Keratinocyte (primary cell): ENCODE measurements around the gene ROBO3. TPM values are rescaled to one million over a fixed set of nuclear protein-coding genes. Genes with fewer than 3 reads are reported as not detected.

Experiments
- DNase-seq: peaks from one replicate; pipeline ENCODE4 v3.0.0-alpha.2; 2011; ENCODE audit warnings: low read depth, missing footprints, low spot score
- FAIRE-seq: peaks from 2 replicates; lab custom pipeline; 2011; peaks lifted over from hg19 to GRCh38; lab: Jason Lieb, UNC
- H2AFZ ChIP-seq: 2 replicates; pipeline ENCODE4 v1.6.0; 2012; ENCODE audit warnings: low read length, control low read depth, inconsistent platforms; ENCODE audit not compliant: control insufficient read depth
- H3K27ac ChIP-seq: 2 replicates; pipeline ENCODE4 v1.5.1; 2011; ENCODE audit warnings: low read length; ENCODE audit not compliant: control insufficient read depth, insufficient read depth
- H3K27me3 ChIP-seq: 3 replicates; pipeline ENCODE4 v1.6.0; 2011; ENCODE audit warnings: low read length; ENCODE audit not compliant: control insufficient read depth, insufficient read depth; ENCODE audit errors: extremely low read depth
- H3K36me3 ChIP-seq, 2 experiments: 2 replicates in 1 of 2; 3 replicates in 1 of 2; pipeline ENCODE4 v1.5.1; 2011; ENCODE audit warnings: low read length in 2 of 2, mild to moderate bottlenecking in 1 of 2; ENCODE audit not compliant: control insufficient read depth in 2 of 2, insufficient read depth in 2 of 2; ENCODE audit errors: extremely low read depth in 1 of 2
- H3K4me1 ChIP-seq: 3 replicates; pipeline ENCODE4 v1.5.1; 2011; ENCODE audit warnings: low read length; ENCODE audit not compliant: control insufficient read depth, insufficient read depth; ENCODE audit errors: extremely low read depth
- H3K4me2 ChIP-seq: 3 replicates; pipeline ENCODE4 v1.6.0; 2011; ENCODE audit warnings: low read depth, low read length; ENCODE audit not compliant: control insufficient read depth, insufficient read depth; ENCODE audit errors: extremely low read depth
- H3K4me3 ChIP-seq, 3 experiments: fragments of 200-600 bp in 1 of 3; sonication (generic) in 1 of 3; 2 replicates in 2 of 3; 3 replicates in 1 of 3; pipeline ENCODE4 v1.5.1; 2011 to 2016; ENCODE audit warnings: low read length in 3 of 3, mild to moderate bottlenecking in 3 of 3, control low read depth in 2 of 3, inconsistent platforms in 1 of 3, low read depth in 1 of 3, mixed read lengths in 1 of 3, mixed run types in 1 of 3, moderate library complexity in 1 of 3; ENCODE audit not compliant: control insufficient read depth in 2 of 3, insufficient read depth in 2 of 3; ENCODE audit errors: extremely low read depth in 1 of 3
- H3K79me2 ChIP-seq: 2 replicates; pipeline ENCODE4 v1.6.0; 2012; ENCODE audit warnings: low read length; ENCODE audit not compliant: control insufficient read depth, insufficient read depth
- H3K9ac ChIP-seq: 3 replicates; pipeline ENCODE4 v1.6.0; 2011; ENCODE audit warnings: low read length; ENCODE audit not compliant: control insufficient read depth, insufficient read depth; ENCODE audit errors: extremely low read depth
- H3K9me1 ChIP-seq: 3 replicates; pipeline ENCODE4 v1.6.0; 2011; ENCODE audit warnings: low read length; ENCODE audit not compliant: control insufficient read depth, insufficient read depth; ENCODE audit errors: extremely low read depth
- H3K9me3 ChIP-seq: 2 replicates; pipeline ENCODE4 v1.5.1; 2012; ENCODE audit warnings: low read depth, low read length; ENCODE audit not compliant: control insufficient read depth
- H4K20me1 ChIP-seq: 3 replicates; pipeline ENCODE4 v1.6.0; 2011; ENCODE audit warnings: low read length; ENCODE audit not compliant: control insufficient read depth, insufficient read depth; ENCODE audit errors: extremely low read depth
- EZH2 ChIP-seq: IDR thresholded peaks from one replicate; pipeline ENCODE4 v1.6.1; 2012; ENCODE audit warnings: inconsistent platforms, mild to moderate bottlenecking, low read length, moderate library complexity
- dilution Hi-C: fragments of 300-500 bp; cut with MboI; formaldehyde crosslinking; loops from one replicate; pipeline ENCODE4 v1.7.0; 2020; ENCODE audit warnings: low sequenced_read_pairs; ENCODE audit not compliant: extremely low pct_ligation_motif_present
- polyA plus RNA-seq, 5 experiments: library from polyadenylated mRNA; depleted of rRNA in 3 of 5; stranded (reverse) in 3 of 5; stranded (forward) in 1 of 5; unstranded in 1 of 5; fragments of >200 nt; gene quantifications; 1 replicate in 1 of 5; 2 replicates in 3 of 5; 3 replicates in 1 of 5; pipeline versions ENCODE4 v1.2.1 to v1.2.3, GENCODE V29; 2011 to 2012; ENCODE audit warnings: missing spikeins in 2 of 5, low read depth in 1 of 5, low replicate concordance in 1 of 5
- TF ChIP-seq, protein P1 (sequence below), 3 experiments: IDR thresholded peaks in 1 of 3; conservative IDR thresholded peaks in 1 of 3; optimal IDR thresholded peaks in 1 of 3; 2 replicates in 2 of 3; 3 replicates in 1 of 3; pipeline versions ENCODE3 to v1.5.1; 2011; ENCODE audit warnings: low read length in 3 of 3, mild to moderate bottlenecking in 3 of 3, moderate library complexity in 2 of 3, control low read depth in 1 of 3, inconsistent platforms in 1 of 3; ENCODE audit not compliant: insufficient read depth in 2 of 3; ENCODE audit errors: extremely low read depth in 1 of 3

The ROBO3 gene
- polyA plus RNA-seq, 1 donor (not counting 4 experiments of a cell fraction or from before 2014, with no cell fraction given): 13.6 TPM

DNA sequence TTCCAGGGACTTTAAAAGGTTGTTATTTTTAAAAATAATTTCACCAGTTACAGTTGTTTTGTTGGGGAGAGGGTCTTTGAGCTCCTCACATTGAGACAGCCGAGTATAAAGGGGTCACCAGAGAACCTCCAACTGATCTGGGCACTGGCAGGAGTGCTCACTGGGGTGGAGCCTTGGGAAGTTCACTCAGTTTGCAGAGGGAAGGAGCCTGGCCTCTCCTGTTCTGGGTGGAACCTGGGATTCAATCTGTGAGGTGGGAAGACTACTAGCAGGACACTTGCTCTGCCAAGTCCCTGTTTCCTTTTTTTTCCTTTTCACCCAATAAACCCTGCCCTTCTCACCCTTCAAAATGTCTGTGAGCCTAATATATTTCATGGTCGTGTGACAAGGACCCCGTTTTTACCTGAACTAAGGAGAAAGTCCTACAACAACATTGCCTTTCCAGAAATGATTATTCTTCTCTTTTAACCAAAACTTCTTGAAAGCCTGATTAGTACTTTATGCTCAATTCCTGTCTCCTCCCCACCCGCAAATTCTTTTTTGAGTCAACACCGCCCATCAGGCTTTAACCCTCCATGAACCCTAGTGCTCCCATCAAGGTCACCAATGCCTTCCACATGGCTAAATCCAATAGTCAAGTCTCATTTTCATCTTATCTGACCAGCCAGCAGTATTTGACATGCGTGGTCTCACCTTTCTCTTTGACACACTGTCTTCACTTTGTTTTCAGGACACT, 43.1 kb upstream of the ROBO3 start:
- Histone ChIP-seq H3K9ac (no peak overlapping the region), H3K4me3 (no peak overlapping the region), H3K27ac (no peak overlapping the region), H2AFZ (no peak overlapping the region), H3K79me2 (no peaks in the 10 kb centered on the region), H3K27me3 (peaks cover 57% of the 10 kb centered on the region), H3K4me2 (no peak overlapping the region), H3K4me1 (no peaks in the 10 kb centered on the region), H4K20me1 (no peaks in the 10 kb centered on the region), H3K9me1 (no peaks in the 10 kb centered on the region), H3K36me3 (no peaks in the 10 kb centered on the region), H3K9me3 (no peaks in the 10 kb centered on the region)
- DNase-seq: no peak
- dilution Hi-C loops: no loop called here
- no peak for FAIRE-seq
- no peak for TF ChIP-seq EZH2
- TF ChIP-seq, protein P1, sequence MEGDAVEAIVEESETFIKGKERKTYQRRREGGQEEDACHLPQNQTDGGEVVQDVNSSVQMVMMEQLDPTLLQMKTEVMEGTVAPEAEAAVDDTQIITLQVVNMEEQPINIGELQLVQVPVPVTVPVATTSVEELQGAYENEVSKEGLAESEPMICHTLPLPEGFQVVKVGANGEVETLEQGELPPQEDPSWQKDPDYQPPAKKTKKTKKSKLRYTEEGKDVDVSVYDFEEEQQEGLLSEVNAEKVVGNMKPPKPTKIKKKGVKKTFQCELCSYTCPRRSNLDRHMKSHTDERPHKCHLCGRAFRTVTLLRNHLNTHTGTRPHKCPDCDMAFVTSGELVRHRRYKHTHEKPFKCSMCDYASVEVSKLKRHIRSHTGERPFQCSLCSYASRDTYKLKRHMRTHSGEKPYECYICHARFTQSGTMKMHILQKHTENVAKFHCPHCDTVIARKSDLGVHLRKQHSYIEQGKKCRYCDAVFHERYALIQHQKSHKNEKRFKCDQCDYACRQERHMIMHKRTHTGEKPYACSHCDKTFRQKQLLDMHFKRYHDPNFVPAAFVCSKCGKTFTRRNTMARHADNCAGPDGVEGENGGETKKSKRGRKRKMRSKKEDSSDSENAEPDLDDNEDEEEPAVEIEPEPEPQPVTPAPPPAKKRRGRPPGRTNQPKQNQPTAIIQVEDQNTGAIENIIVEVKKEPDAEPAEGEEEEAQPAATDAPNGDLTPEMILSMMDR (optimal IDR thresholded peaks at IDR 0.05 in 1 of 3, IDR thresholded peaks at IDR 0.05 in 1 of 3, conservative IDR thresholded peaks at IDR 0.05 in 1 of 3; ENCODE audit: extremely low read depth in 1 of 3, insufficient read depth in 2 of 3, low read length in 3 of 3): no peak

GRCh38 chr11:124823512-124824376, 41.5 kb upstream of the ROBO3 start:
- H3K27ac ChIP-seq: no peak overlapping the region
- H3K4me2 ChIP-seq: no peak overlapping the region
- H3K4me1 ChIP-seq: no peaks in the 10 kb centered on the region
- no peaks in the 10 kb centered on the region for H3K9me3 ChIP-seq
- H2AFZ ChIP-seq: no peak overlapping the region
- TF ChIP-seq EZH2: no peak
- TF ChIP-seq, protein P1 (optimal IDR thresholded peaks at IDR 0.05 in 1 of 3, IDR thresholded peaks at IDR 0.05 in 1 of 3, conservative IDR thresholded peaks at IDR 0.05 in 1 of 3; ENCODE audit: extremely low read depth in 1 of 3, insufficient read depth in 2 of 3, low read length in 3 of 3): no peak
- no peak overlapping the region for H3K4me3 ChIP-seq
- H4K20me1 ChIP-seq: no peaks in the 10 kb centered on the region
- FAIRE-seq (no peak), DNase-seq (no peak)
- no peaks in the 10 kb centered on the region for H3K9me1 ChIP-seq
- peaks cover 53% of the 10 kb centered on the region for H3K27me3 ChIP-seq
- H3K79me2 ChIP-seq: no peaks in the 10 kb centered on the region
- dilution Hi-C loops: no loop called here
- H3K9ac ChIP-seq: no peak overlapping the region
- no peaks in the 10 kb centered on the region for H3K36me3 ChIP-seq
